Psoas muscle (tissue), 8 donors: Measurements from ENCODE around the gene METAP2. TPM values are rescaled to one million over a fixed set of nuclear protein-coding genes. Genes with fewer than 3 reads are reported as not detected.

ENCODE experiments used
- ATAC-seq, 4 donors: fragments of 200-7000 bp; cut with Tn5 transposase; one replicate each; pipeline ENCODE4 v1.9.1; 2020; ENCODE audit warnings: moderate library complexity in 3 of 4, mild to moderate bottlenecking in 2 of 4
- DNase-seq, 2 donors: peaks; one replicate each; pipeline ENCODE4 v3.0.0-alpha.2; 2020
- H3K27ac ChIP-seq: fragments of 200-600 bp; one replicate; pipeline ENCODE4 v1.8.0; 2022
- H3K27me3 ChIP-seq, 3 donors: fragments of 200-600 bp in 1 of 3; one replicate each; pipeline versions ENCODE4 v1.6.1 to v1.8.0; 2013 to 2022; ENCODE audit warnings: low read length in 2 of 3, mild to moderate bottlenecking in 2 of 3, moderate library complexity in 1 of 3; ENCODE audit not compliant: insufficient read depth in 3 of 3
- H3K36me3 ChIP-seq, 2 donors: fragments of 200-600 bp in 1 of 2; one replicate each; pipeline versions ENCODE4 v1.6.1 to v1.8.0; 2013 to 2022; ENCODE audit warnings: low read depth in 1 of 2, mild to moderate bottlenecking in 1 of 2, moderate library complexity in 1 of 2; ENCODE audit not compliant: insufficient read depth in 1 of 2
- H3K4me1 ChIP-seq: fragments of 200-600 bp; one replicate; pipeline ENCODE4 v1.8.0; 2022
- H3K4me3 ChIP-seq: fragments of 200-600 bp; one replicate; pipeline ENCODE4 v1.8.0; 2022; ENCODE audit warnings: mild to moderate bottlenecking
- H3K9me3 ChIP-seq: fragments of 200-600 bp; one replicate; pipeline ENCODE4 v1.8.0; 2022
- CTCF ChIP-seq: fragments of 200-600 bp; IDR thresholded peaks from one replicate; pipeline ENCODE4 v1.8.0; 2022; ENCODE audit warnings: antibody characterized with exemption
- WGBS, 3 donors: extraction: QIAGEN DNeasy Blood & Tissue Kit; methylation state at CpG; one replicate each; pipeline versions ENCODE4 v1.1.6 to v1.1.7; 2013; 5-methylcytosine and 5-hydroxymethylcytosine counted together
- intact Hi-C, 2 donors: fragments of 100-400 bp; cut with DNase I; formaldehyde crosslinking; loops; one replicate each; pipeline versions ENCODE4 v1.11.0 to v1.14.2; 2022
- polyA plus RNA-seq, 3 donors: library from polyadenylated mRNA; stranded (reverse); fragments of 200-250 nt; gene quantifications; one replicate each; pipeline ENCODE4 v1.2.3, GENCODE V29; 2013
- total RNA-seq, 4 donors: library from RNA; stranded (reverse); fragmentation: NEBNext Ultra II Directional in 2 of 4; extraction: Animal tissue kit (Norgen Biotek cat#: 25700) in 2 of 4; gene quantifications; one replicate each; pipeline versions ENCODE4 v1.2.1 to v1.2.4, GENCODE V29; 2021 to 2023
- donor health status: healthy with polysubstance abuse.
- donor health status: DM: no; HTN: no; CAD: no; lungs with moderate emphysema.
- donor health status: Bipolar disorder and iron deficiency.
- donor health status: healthy.
- donor health status: DM: yes; HTN: yes; CAD: no.
- donor health status: DM: no; HTN: no; CAD: no.
- donor health status: DM: no; HTN: no; CAD: no.
- donor health status: DM: yes; HTN: yes; CAD: no.

METAP2 gene
- total and polyA plus RNA-seq, 7 donors = 53.2 to 110 (median 74.4) TPM

DNA sequence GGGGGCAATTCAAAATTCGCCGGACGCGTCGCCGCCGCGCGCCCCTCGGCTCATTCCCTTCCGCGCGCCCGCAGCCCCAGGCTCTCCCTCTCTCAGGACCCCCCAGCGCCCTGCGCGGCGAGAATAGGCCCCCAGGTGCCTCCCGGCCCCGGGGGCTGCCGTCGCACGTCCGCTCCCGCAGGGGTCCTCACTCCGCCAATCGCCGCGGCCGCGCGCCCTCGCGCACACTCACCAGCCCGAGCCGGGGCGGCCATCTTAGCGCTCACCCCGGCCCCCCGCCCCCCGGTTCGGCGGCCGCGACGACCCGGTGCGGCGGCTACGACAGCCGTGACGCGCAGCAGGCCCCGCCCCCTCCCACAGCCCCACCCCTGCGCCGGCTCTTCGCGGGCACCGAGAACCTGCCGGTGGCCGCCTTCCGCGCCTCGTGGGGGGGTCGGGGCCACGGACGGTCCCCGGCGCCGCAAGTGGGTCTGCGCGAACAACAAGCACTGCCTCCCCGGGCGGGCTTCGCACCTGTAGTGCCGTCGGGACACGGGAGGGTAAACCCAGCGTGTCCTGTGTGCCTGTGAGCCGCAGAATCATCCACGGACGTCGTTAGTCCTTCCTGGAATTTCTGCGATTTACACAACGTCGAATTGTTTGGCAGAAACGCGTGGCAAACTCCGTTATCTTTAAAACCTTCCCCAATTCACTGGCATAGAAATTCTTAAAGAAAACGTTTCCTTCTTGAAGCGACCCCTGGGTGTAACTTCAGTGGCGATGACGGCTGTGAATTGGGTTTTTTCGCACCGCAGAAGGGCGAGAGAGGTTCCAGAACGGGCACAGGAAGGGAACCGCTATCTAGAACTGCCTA, 74.8 kb downstream of the METAP2 start:
- H3K36me3 ChIP-seq = no peaks in the 10 kb centered on the region
- H3K27ac ChIP-seq = peak overlapping the region; percentile 18
- H3K4me1 ChIP-seq = no peaks in the 10 kb centered on the region
- peaks cover 8% of the 10 kb centered on the region for H3K9me3 ChIP-seq
- TF ChIP-seq CTCF = no peak
- 5 to 6% (median 6%) methylated on average over 79 to 98 of the region's 98 CpGs for WGBS, 3 donors
- DNase-seq (peak; percentile 53 to 71), ATAC-seq (peak; percentile 48 to 76 (median 60))
- peak overlapping the region; percentile 72 for H3K4me3 ChIP-seq
- H3K27me3 ChIP-seq = peaks cover 0 to 31% (median 18%) of the 10 kb centered on the region in 3 donors
- intact Hi-C loops = no loop called here

GRCh38 chr12:95549392-95550084, 75.6 kb downstream of the METAP2 start:
- ATAC-seq = no peak
- Histone ChIP-seq H3K36me3 (no peaks in the 10 kb centered on the region), H3K9me3 (peaks cover 8% of the 10 kb centered on the region), H3K4me1 (no peaks in the 10 kb centered on the region), H3K27me3 (peaks cover 0 to 31% (median 18%) of the 10 kb centered on the region in 3 donors), H3K4me3 (peak overlapping the region; percentile 72), H3K27ac (no peak overlapping the region)
- intact Hi-C loops = no loop called here
- 75 to 86% (median 84%) methylated on average over 12 of the region's 12 CpGs for WGBS, 3 donors
- no peak for DNase-seq
- no peak for TF ChIP-seq CTCF

DNA sequence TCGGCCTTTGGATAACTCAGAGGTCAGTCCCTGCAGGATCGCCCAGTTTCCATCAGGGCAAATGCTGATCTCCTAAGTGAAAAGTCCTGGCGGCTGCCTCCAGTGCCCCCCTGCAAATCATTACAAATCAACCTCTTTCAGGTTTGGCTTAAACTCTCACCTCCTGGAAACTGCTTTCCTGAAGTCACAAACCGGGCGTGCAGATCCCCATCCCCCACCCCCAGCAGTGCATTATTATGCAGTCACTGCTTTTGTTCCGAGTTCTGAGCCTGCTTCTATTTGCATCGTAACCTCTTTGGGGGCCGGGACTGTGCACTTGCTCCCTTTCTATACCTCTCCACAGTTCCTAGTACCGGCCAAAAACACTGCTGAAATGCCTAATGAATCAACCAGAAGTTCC, 77.4 kb downstream of the METAP2 start, which contains the start of gene USP44:
Gene USP44, minus strand, starts transcription at position 172 of the 400 bp plus-strand sequence. CDS start 17,220 bp downstream, outside the sequence.
- Histone ChIP-seq H3K4me3 (no peak within 1 kb of the TSS), H3K4me1 (no peaks in the 10 kb centered on the region), H3K27me3 (peaks cover 0 to 31% (median 18%) of the 10 kb centered on the region in 3 donors), H3K27ac (no peak within 1 kb of the TSS), H3K36me3 (no peaks in the 10 kb centered on the region), H3K9me3 (peaks cover 8% of the 10 kb centered on the region)
- DNase-seq (no peak), ATAC-seq (no peak)
- 40 to 51% (median 40%) methylated on average over 9 of the region's 9 CpGs for WGBS, 3 donors
- intact Hi-C loops = no loop called here
- TF ChIP-seq CTCF = no peak

- ATAC-seq = no peak
Observed at GRCh38 chr12:95551913-95552516, 78.1 kb downstream of the METAP2 start.

More at GRCh38 chr12:95551913-95552516, 78.1 kb downstream of the METAP2 start:
- 61 to 67% (median 62%) methylated on average over 7 of the region's 7 CpGs for WGBS, 3 donors
- intact Hi-C loops = no loop called here
- DNase-seq = no peak
- no peaks in the 10 kb centered on the region for H3K36me3 ChIP-seq
- H3K27ac ChIP-seq = no peak overlapping the region
- H3K27me3 ChIP-seq = peaks cover 0 to 30% (median 15%) of the 10 kb centered on the region in 3 donors
- H3K9me3 ChIP-seq = peaks cover 8% of the 10 kb centered on the region
- no peak overlapping the region for H3K4me3 ChIP-seq
- no peaks in the 10 kb centered on the region for H3K4me1 ChIP-seq
- no peak for TF ChIP-seq CTCF
